Astrocyte (in vitro differentiated cells and primary cell): Measurements from ENCODE around the gene DSCAM. TPM values are rescaled to one million over a fixed set of nuclear protein-coding genes. Genes with fewer than 3 reads are reported as not detected.

Experiments used
- DNase-seq: peaks from one replicate; pipeline ENCODE4 v3.0.0-alpha.2; 2010; ENCODE audit warnings: low read depth
- FAIRE-seq: peaks from 2 replicates; lab custom pipeline; 2011; peaks lifted over from hg19 to GRCh38; lab: Jason Lieb, UNC
- H2AFZ ChIP-seq: 2 replicates; pipeline ENCODE4 v1.6.0; 2012; ENCODE audit warnings: low read depth, low read length, inconsistent platforms
- H3K27ac ChIP-seq: 2 replicates; pipeline ENCODE4 v1.5.1; 2011; ENCODE audit warnings: low read depth, low read length, inconsistent platforms
- H3K27me3 ChIP-seq: 2 replicates; pipeline ENCODE4 v1.6.0; 2011; ENCODE audit warnings: low read length, inconsistent platforms; ENCODE audit not compliant: insufficient read depth
- H3K36me3 ChIP-seq: 2 replicates; pipeline ENCODE4 v1.5.1; 2011; ENCODE audit warnings: low read length, inconsistent platforms; ENCODE audit not compliant: insufficient read depth
- H3K4me1 ChIP-seq: 2 replicates; pipeline ENCODE4 v1.5.1; 2011; ENCODE audit warnings: low read length, inconsistent platforms; ENCODE audit not compliant: insufficient read depth
- H3K4me2 ChIP-seq: 2 replicates; pipeline ENCODE4 v1.6.0; 2012; ENCODE audit warnings: low read length, inconsistent platforms
- H3K4me3 ChIP-seq: 2 replicates; pipeline ENCODE4 v1.5.1; 2011; ENCODE audit warnings: low read depth, mild to moderate bottlenecking, low read length, inconsistent platforms; ENCODE audit not compliant: insufficient read depth
- H3K79me2 ChIP-seq: 2 replicates; pipeline ENCODE4 v1.6.0; 2012; ENCODE audit warnings: mild to moderate bottlenecking, low read length, inconsistent platforms; ENCODE audit not compliant: insufficient read depth
- H3K9ac ChIP-seq: 2 replicates; pipeline ENCODE4 v1.6.0; 2012; ENCODE audit warnings: mild to moderate bottlenecking, low read length, inconsistent platforms
- H3K9me3 ChIP-seq: 2 replicates; pipeline ENCODE4 v1.5.1; 2012; ENCODE audit warnings: low read depth, mild to moderate bottlenecking, low read length, inconsistent platforms; ENCODE audit not compliant: insufficient read depth
- H4K20me1 ChIP-seq: 2 replicates; pipeline ENCODE4 v1.6.0; 2012; ENCODE audit warnings: low read length, inconsistent platforms; ENCODE audit not compliant: insufficient read depth
- H3K27ac Mint-ChIP-seq: one replicate; pipeline ENCODE4 v1.8.0; 2021; ENCODE audit warnings: mild to moderate bottlenecking, mixed read lengths; ENCODE audit not compliant: unreplicated experiment
- H3K27me3 Mint-ChIP-seq: one replicate; pipeline ENCODE4 v1.8.0; 2021; ENCODE audit warnings: low read depth, mixed read lengths; ENCODE audit not compliant: unreplicated experiment
- H3K36me3 Mint-ChIP-seq: one replicate; pipeline ENCODE4 v1.8.0; 2021; ENCODE audit warnings: low read depth, mixed read lengths; ENCODE audit not compliant: unreplicated experiment
- H3K4me1 Mint-ChIP-seq: one replicate; pipeline ENCODE4 v1.8.0; 2021; ENCODE audit warnings: low read depth, mixed read lengths; ENCODE audit not compliant: unreplicated experiment
- H3K4me3 Mint-ChIP-seq: one replicate; pipeline ENCODE4 v1.8.0; 2021; ENCODE audit warnings: mild to moderate bottlenecking, moderate library complexity, mixed read lengths; ENCODE audit not compliant: unreplicated experiment
- H3K9me3 Mint-ChIP-seq: one replicate; pipeline ENCODE4 v1.8.0; 2021; ENCODE audit warnings: mild to moderate bottlenecking, mixed read lengths; ENCODE audit not compliant: unreplicated experiment
- EZH2 ChIP-seq: IDR thresholded peaks from 2 replicates; pipeline ENCODE4 v1.6.1; 2012; ENCODE audit warnings: mild to moderate bottlenecking, low read length, inconsistent platforms; ENCODE audit not compliant: insufficient read depth
- total RNA-seq: library from RNA; stranded (reverse); gene quantifications from 2 replicates; pipeline ENCODE4 v1.2.1, GENCODE V29; 2021
- TF ChIP-seq, protein P1 (sequence below): IDR thresholded peaks from 2 replicates; pipeline ENCODE4 v1.5.1; 2011; ENCODE audit warnings: low read depth, mild to moderate bottlenecking, inconsistent platforms, low read length, moderate library complexity; ENCODE audit not compliant: insufficient read depth

The DSCAM gene
- total RNA-seq, 1 donor from 2014 or later = 0.18 TPM

DNA sequence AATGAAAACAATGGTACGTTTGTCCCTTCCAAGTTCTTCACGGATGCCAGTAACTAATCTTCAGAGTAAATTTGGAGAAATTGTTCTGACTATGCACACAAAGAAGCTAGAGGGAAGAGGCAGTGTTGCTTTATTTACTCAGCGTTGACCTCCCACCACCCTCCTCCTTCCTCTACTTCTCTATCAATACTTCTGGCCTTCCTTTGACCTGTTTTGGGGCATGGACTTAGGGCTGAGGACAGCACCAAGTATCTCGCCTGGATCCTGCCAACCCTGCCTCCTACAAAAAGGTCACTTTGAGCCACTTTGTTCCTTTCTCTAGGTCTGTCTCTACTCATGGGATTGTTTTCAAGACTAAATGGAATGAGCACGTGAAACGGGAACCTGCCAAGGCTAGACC is 282.6 kb downstream of the DSCAM start:
- Histone ChIP-seq H3K79me2 (no peaks in the 10 kb centered on the region), H2AFZ (no peak overlapping the region), H3K27ac (no peak overlapping the region), H3K36me3 (no peaks in the 10 kb centered on the region), H3K9ac (no peak overlapping the region), H3K9me3 (no peaks in the 10 kb centered on the region), H3K27me3 (no peaks in the 10 kb centered on the region), H3K4me1 (no peaks in the 10 kb centered on the region), H4K20me1 (no peaks in the 10 kb centered on the region), H3K4me2 (no peak overlapping the region), H3K4me3 (no peak overlapping the region)
- no peaks in the 10 kb centered on the region for H3K4me1 Mint-ChIP-seq
- TF ChIP-seq EZH2 = no peak
- TF ChIP-seq, protein P1, sequence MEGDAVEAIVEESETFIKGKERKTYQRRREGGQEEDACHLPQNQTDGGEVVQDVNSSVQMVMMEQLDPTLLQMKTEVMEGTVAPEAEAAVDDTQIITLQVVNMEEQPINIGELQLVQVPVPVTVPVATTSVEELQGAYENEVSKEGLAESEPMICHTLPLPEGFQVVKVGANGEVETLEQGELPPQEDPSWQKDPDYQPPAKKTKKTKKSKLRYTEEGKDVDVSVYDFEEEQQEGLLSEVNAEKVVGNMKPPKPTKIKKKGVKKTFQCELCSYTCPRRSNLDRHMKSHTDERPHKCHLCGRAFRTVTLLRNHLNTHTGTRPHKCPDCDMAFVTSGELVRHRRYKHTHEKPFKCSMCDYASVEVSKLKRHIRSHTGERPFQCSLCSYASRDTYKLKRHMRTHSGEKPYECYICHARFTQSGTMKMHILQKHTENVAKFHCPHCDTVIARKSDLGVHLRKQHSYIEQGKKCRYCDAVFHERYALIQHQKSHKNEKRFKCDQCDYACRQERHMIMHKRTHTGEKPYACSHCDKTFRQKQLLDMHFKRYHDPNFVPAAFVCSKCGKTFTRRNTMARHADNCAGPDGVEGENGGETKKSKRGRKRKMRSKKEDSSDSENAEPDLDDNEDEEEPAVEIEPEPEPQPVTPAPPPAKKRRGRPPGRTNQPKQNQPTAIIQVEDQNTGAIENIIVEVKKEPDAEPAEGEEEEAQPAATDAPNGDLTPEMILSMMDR = no peak
- DNase-seq (no peak), FAIRE-seq (no peak)
- H3K36me3 Mint-ChIP-seq = no peaks in the 10 kb centered on the region
- H3K27ac Mint-ChIP-seq = no peak overlapping the region
- peaks cover 4% of the 10 kb centered on the region for H3K9me3 Mint-ChIP-seq
- H3K27me3 Mint-ChIP-seq = no peaks in the 10 kb centered on the region
- H3K4me3 Mint-ChIP-seq = no peak overlapping the region

GRCh38 chr21:40563900-40564299 is 283.1 kb downstream of the DSCAM start:
- no peak for FAIRE-seq
- no peaks in the 10 kb centered on the region for H3K27me3 ChIP-seq

More at GRCh38 chr21:40563900-40564299, 283.1 kb downstream of the DSCAM start:
- H3K4me3 Mint-ChIP-seq = no peak overlapping the region
- Histone ChIP-seq H3K27ac (no peak overlapping the region), H3K9me3 (no peaks in the 10 kb centered on the region), H2AFZ (no peak overlapping the region), H4K20me1 (no peaks in the 10 kb centered on the region), H3K4me3 (no peak overlapping the region), H3K36me3 (no peaks in the 10 kb centered on the region), H3K9ac (no peak overlapping the region), H3K4me2 (no peak overlapping the region), H3K79me2 (no peaks in the 10 kb centered on the region), H3K4me1 (no peaks in the 10 kb centered on the region)
- TF ChIP-seq EZH2 = no peak
- TF ChIP-seq, protein P1 = no peak
- H3K36me3 Mint-ChIP-seq = no peaks in the 10 kb centered on the region
- no peak overlapping the region for H3K27ac Mint-ChIP-seq
- H3K4me1 Mint-ChIP-seq = no peaks in the 10 kb centered on the region
- no peaks in the 10 kb centered on the region for H3K27me3 Mint-ChIP-seq
- no peak for DNase-seq
- H3K9me3 Mint-ChIP-seq = peaks cover 4% of the 10 kb centered on the region
